HG02642 (cell line): Measurements from ENCODE around the gene GTF2IRD1.

Experiments
- ATAC-seq: cut with Tn5 transposase; IDR thresholded peaks from one replicate; pipeline ENCODE4 v1.9.1; 2021; ENCODE audit warnings: mild to moderate bottlenecking; ENCODE audit not compliant: unreplicated experiment, poor library complexity

GTF2IRD1 gene

GRCh38 chr7:74581916-74582440 lies 128.3 kb downstream of the GTF2IRD1 start:
- ATAC-seq: no peak

GRCh38 chr7:74582447-74583039 lies 128.8 kb downstream of the GTF2IRD1 start:
- no peak for ATAC-seq

- ATAC-seq: no peak
Observed at GRCh38 chr7:74583630-74584029, 129.9 kb downstream of the GTF2IRD1 start.

GRCh38 chr7:74584160-74584954 lies 130.7 kb downstream of the GTF2IRD1 start:
- ATAC-seq: no peak

GRCh38 chr7:74585844-74586243 lies 132.1 kb downstream of the GTF2IRD1 start:
- ATAC-seq: no peak

GRCh38 chr7:74586258-74587175 lies 132.8 kb downstream of the GTF2IRD1 start:
- ATAC-seq: no peak

GRCh38 chr7:74587435-74588126 lies 133.9 kb downstream of the GTF2IRD1 start:
- peak; percentile 72 for ATAC-seq

- ATAC-seq: no peak
Observed at GRCh38 chr7:74590813-74591212, 137.1 kb downstream of the GTF2IRD1 start.

- no peak for ATAC-seq
Observed at GRCh38 chr7:74598558-74598957, 144.9 kb downstream of the GTF2IRD1 start.

GRCh38 chr7:74599244-74599643 lies 145.5 kb downstream of the GTF2IRD1 start:
- no peak for ATAC-seq

GRCh38 chr7:74604326-74605020 lies 150.8 kb downstream of the GTF2IRD1 start:
- no peak for ATAC-seq

- peak; percentile 59 for ATAC-seq
Observed at GRCh38 chr7:74606101-74606908, 152.6 kb downstream of the GTF2IRD1 start.

GRCh38 chr7:74606909-74607510 lies 153.3 kb downstream of the GTF2IRD1 start:
- no peak for ATAC-seq

- ATAC-seq: no peak
Observed at GRCh38 chr7:74612015-74612829, 158.5 kb downstream of the GTF2IRD1 start.

GRCh38 chr7:74615933-74616780 lies 162.5 kb downstream of the GTF2IRD1 start:
- no peak for ATAC-seq

- ATAC-seq: no peak
Observed at GRCh38 chr7:74617180-74617744, 163.6 kb downstream of the GTF2IRD1 start.
